ENCODE measurements around the gene FOXP3. TPM values are rescaled to one million over a fixed set of nuclear protein-coding genes. Genes with fewer than 3 reads are reported as not detected.

FOXP3 gene
- total RNA-seq, 4 donors from 2014 or later, result not detected

- TF ChIP-seq POLR2A (IDR thresholded peaks at IDR 0.05), result no peak
- TF ChIP-seq CTCF (IDR thresholded peaks at IDR 0.05), result no peak
- no peak overlapping the region for H3K27ac ChIP-seq
- no peaks in the 10 kb centered on the region for H3K9me3 ChIP-seq
- intact Hi-C loops (cut with DNase I; ENCODE audit: low total_unique reads), result no loop called here
- H3K36me3 ChIP-seq, result no peaks in the 10 kb centered on the region
- H3K27me3 ChIP-seq, result no peaks in the 10 kb centered on the region
- no peaks in the 10 kb centered on the region for H3K4me1 ChIP-seq
- DNase-seq, result no peak
- no peak overlapping the region for H3K4me3 ChIP-seq
Measured at GRCh38 chrX:49254639-49255038, 9.9 kb downstream of the FOXP3 start.

- no peaks in the 10 kb centered on the region for H3K36me3 ChIP-seq
- H3K9me3 ChIP-seq, result no peaks in the 10 kb centered on the region
- H3K4me1 ChIP-seq, result no peaks in the 10 kb centered on the region
- no peak for DNase-seq
- intact Hi-C loops (cut with DNase I; ENCODE audit: low total_unique reads), result no loop called here
- TF ChIP-seq CTCF (IDR thresholded peaks at IDR 0.05), result no peak
- TF ChIP-seq POLR2A (IDR thresholded peaks at IDR 0.05), result no peak
- no peak overlapping the region for H3K4me3 ChIP-seq
- H3K27me3 ChIP-seq, result no peaks in the 10 kb centered on the region
- H3K27ac ChIP-seq, result no peak overlapping the region
Measured at GRCh38 chrX:49251325-49251724, 13.2 kb downstream of the FOXP3 start.

- DNase-seq, result no peak
- intact Hi-C loops (cut with DNase I; ENCODE audit: low total_unique reads), result no loop called here
- Histone ChIP-seq H3K36me3 (no peaks in the 10 kb centered on the region), H3K9me3 (no peaks in the 10 kb centered on the region), H3K27ac (no peak overlapping the region), H3K27me3 (no peaks in the 10 kb centered on the region), H3K4me1 (no peaks in the 10 kb centered on the region), H3K4me3 (no peak overlapping the region)
- no peak for TF ChIP-seq CTCF (IDR thresholded peaks at IDR 0.05)
- TF ChIP-seq POLR2A (IDR thresholded peaks at IDR 0.05), result no peak
Measured at GRCh38 chrX:49250578-49250977, 13.9 kb downstream of the FOXP3 start.

- no peaks in the 10 kb centered on the region for H3K4me1 ChIP-seq
- intact Hi-C loops (cut with DNase I; ENCODE audit: low total_unique reads), result no loop called here
- H3K27me3 ChIP-seq, result no peaks in the 10 kb centered on the region
- H3K27ac ChIP-seq, result no peak overlapping the region
- TF ChIP-seq POLR2A (IDR thresholded peaks at IDR 0.05), result no peak
- TF ChIP-seq CTCF (IDR thresholded peaks at IDR 0.05), result no peak
- no peak for DNase-seq
- no peak overlapping the region for H3K4me3 ChIP-seq
- H3K36me3 ChIP-seq, result no peaks in the 10 kb centered on the region
- no peaks in the 10 kb centered on the region for H3K9me3 ChIP-seq
Measured at GRCh38 chrX:49250066-49250465, 14.4 kb downstream of the FOXP3 start.

- intact Hi-C loops (cut with DNase I; ENCODE audit: low total_unique reads), result no loop called here
- no peak overlapping the region for H3K27ac ChIP-seq
- no peak for DNase-seq
- no peak overlapping the region for H3K4me3 ChIP-seq
- no peaks in the 10 kb centered on the region for H3K4me1 ChIP-seq
- no peaks in the 10 kb centered on the region for H3K9me3 ChIP-seq
- H3K27me3 ChIP-seq, result no peaks in the 10 kb centered on the region
- no peak for TF ChIP-seq CTCF (IDR thresholded peaks at IDR 0.05)
- TF ChIP-seq POLR2A (IDR thresholded peaks at IDR 0.05), result no peak
- H3K36me3 ChIP-seq, result no peaks in the 10 kb centered on the region
Measured at GRCh38 chrX:49249616-49250015, 14.9 kb downstream of the FOXP3 start.

Measured in uterus (tissue), 4 donors.